Measurements from ENCODE around the gene ZNF839.

The ZNF839 gene

GRCh38 chr14:102279688-102280348 is 39.7 kb upstream of the ZNF839 start:
- no peaks in the 10 kb centered on the region for H3K9me3 ChIP-seq (ENCODE audit: insufficient read depth, low read length)
- no peaks in the 10 kb centered on the region for H3K36me3 ChIP-seq (ENCODE audit: low read length)
- no peak overlapping the region for H3K9ac ChIP-seq (ENCODE audit: low read length)
- TF ChIP-seq EZH2phosphoT487 (conservative IDR thresholded peaks at IDR 0.05; ENCODE audit: low read length) = no peak
- H3F3A ChIP-seq (ENCODE audit: insufficient read depth) = no peaks in the 10 kb centered on the region
- no peak overlapping the region for H3K27ac ChIP-seq (ENCODE audit: low read depth, low read length)
- no peaks in the 10 kb centered on the region for H4K20me1 ChIP-seq (ENCODE audit: low read depth, low read length)
- no peak overlapping the region for H2AFZ ChIP-seq (ENCODE audit: low read depth, low read length, severe bottlenecking)
- no peak overlapping the region for H3K4me3 ChIP-seq (ENCODE audit: insufficient read depth, low read length, poor library complexity, severe bottlenecking)
- H3K4me2 ChIP-seq (ENCODE audit: low read depth, low read length, poor library complexity, severe bottlenecking) = no peak overlapping the region
- H3K79me2 ChIP-seq (ENCODE audit: insufficient read depth, low read length) = no peaks in the 10 kb centered on the region
- H3K27me3 ChIP-seq (ENCODE audit: low read length) = no peaks in the 10 kb centered on the region
- H3K9me2 ChIP-seq (replicated peaks; ENCODE audit: insufficient read depth, low read length) = no peaks in the 10 kb centered on the region

GRCh38 chr14:102280376-102280962 is 39.1 kb upstream of the ZNF839 start:
- no peaks in the 10 kb centered on the region for H3K79me2 ChIP-seq (ENCODE audit: insufficient read depth, low read length)
- H4K20me1 ChIP-seq (ENCODE audit: low read depth, low read length) = no peaks in the 10 kb centered on the region
- TF ChIP-seq EZH2phosphoT487 (conservative IDR thresholded peaks at IDR 0.05; ENCODE audit: low read length) (no peak), CTCF (IDR thresholded peaks at IDR 0.05; ENCODE audit: insufficient read depth, low read length, poor library complexity, severe bottlenecking) (no peak)
- H3K4me3 ChIP-seq (ENCODE audit: insufficient read depth, low read length, poor library complexity, severe bottlenecking) = no peak overlapping the region
- no peak overlapping the region for H2AFZ ChIP-seq (ENCODE audit: low read depth, low read length, severe bottlenecking)
- no peaks in the 10 kb centered on the region for H3K27me3 ChIP-seq (ENCODE audit: low read length)
- no peak overlapping the region for H3K4me2 ChIP-seq (ENCODE audit: low read depth, low read length, poor library complexity, severe bottlenecking)
- H3K9me3 ChIP-seq (ENCODE audit: insufficient read depth, low read length) = no peaks in the 10 kb centered on the region
- H3K36me3 ChIP-seq (ENCODE audit: low read length) = no peaks in the 10 kb centered on the region
- H3K9me2 ChIP-seq (replicated peaks; ENCODE audit: insufficient read depth, low read length) = no peaks in the 10 kb centered on the region
- no peak overlapping the region for H3K27ac ChIP-seq (ENCODE audit: low read depth, low read length)
- H3F3A ChIP-seq (ENCODE audit: insufficient read depth) = no peaks in the 10 kb centered on the region
- H3K9ac ChIP-seq (ENCODE audit: low read length) = no peak overlapping the region

GRCh38 chr14:102282751-102283465 is 36.6 kb upstream of the ZNF839 start:
- H3K79me2 ChIP-seq (ENCODE audit: insufficient read depth, low read length) = no peaks in the 10 kb centered on the region
- H3K36me3 ChIP-seq (ENCODE audit: low read length) = no peaks in the 10 kb centered on the region
- H3K4me2 ChIP-seq (ENCODE audit: low read depth, low read length, poor library complexity, severe bottlenecking) = no peak overlapping the region
- no peak overlapping the region for H3K9ac ChIP-seq (ENCODE audit: low read length)
- no peaks in the 10 kb centered on the region for H3K9me3 ChIP-seq (ENCODE audit: insufficient read depth, low read length)
- no peak overlapping the region for H3K4me3 ChIP-seq (ENCODE audit: insufficient read depth, low read length, poor library complexity, severe bottlenecking)
- no peaks in the 10 kb centered on the region for H3F3A ChIP-seq (ENCODE audit: insufficient read depth)
- no peaks in the 10 kb centered on the region for H4K20me1 ChIP-seq (ENCODE audit: low read depth, low read length)
- TF ChIP-seq CTCF (IDR thresholded peaks at IDR 0.05; ENCODE audit: insufficient read depth, low read length, poor library complexity, severe bottlenecking) (no peak), EZH2phosphoT487 (conservative IDR thresholded peaks at IDR 0.05; ENCODE audit: low read length) (no peak)
- H2AFZ ChIP-seq (ENCODE audit: low read depth, low read length, severe bottlenecking) = no peak overlapping the region
- H3K27ac ChIP-seq (ENCODE audit: low read depth, low read length) = no peak overlapping the region
- no peaks in the 10 kb centered on the region for H3K27me3 ChIP-seq (ENCODE audit: low read length)
- no peaks in the 10 kb centered on the region for H3K9me2 ChIP-seq (replicated peaks; ENCODE audit: insufficient read depth, low read length)
